HUES6 (cell line): ENCODE data around the gene ZBTB47.

Experiments
- H3K27ac ChIP-seq: 2 replicates; pipeline ENCODE4 v1.7.0; 2013; ENCODE audit warnings: low read depth, mild to moderate bottlenecking, low read length, inconsistent platforms
- H3K27me3 ChIP-seq: 2 replicates; pipeline ENCODE4 v1.6.1; 2013; ENCODE audit warnings: low read length; ENCODE audit not compliant: control insufficient read depth, insufficient read depth
- H3K36me3 ChIP-seq: 2 replicates; pipeline ENCODE4 v1.6.1; 2013; ENCODE audit warnings: low read length; ENCODE audit not compliant: control insufficient read depth, insufficient read depth
- H3K4me1 ChIP-seq: 2 replicates; pipeline ENCODE4 v1.6.1; 2013; ENCODE audit warnings: low read length; ENCODE audit not compliant: control insufficient read depth, insufficient read depth
- H3K4me3 ChIP-seq: 2 replicates; pipeline ENCODE4 v1.5.1; 2013; ENCODE audit warnings: low read depth, low read length
- H3K9ac ChIP-seq: one replicate; pipeline ENCODE4 v1.6.1; 2013; ENCODE audit warnings: mild to moderate bottlenecking, low read length
- H3K9me3 ChIP-seq: 2 replicates; pipeline ENCODE4 v1.6.1; 2013; ENCODE audit warnings: low read depth, low read length; ENCODE audit not compliant: control insufficient read depth, insufficient read depth

ZBTB47 gene

DNA sequence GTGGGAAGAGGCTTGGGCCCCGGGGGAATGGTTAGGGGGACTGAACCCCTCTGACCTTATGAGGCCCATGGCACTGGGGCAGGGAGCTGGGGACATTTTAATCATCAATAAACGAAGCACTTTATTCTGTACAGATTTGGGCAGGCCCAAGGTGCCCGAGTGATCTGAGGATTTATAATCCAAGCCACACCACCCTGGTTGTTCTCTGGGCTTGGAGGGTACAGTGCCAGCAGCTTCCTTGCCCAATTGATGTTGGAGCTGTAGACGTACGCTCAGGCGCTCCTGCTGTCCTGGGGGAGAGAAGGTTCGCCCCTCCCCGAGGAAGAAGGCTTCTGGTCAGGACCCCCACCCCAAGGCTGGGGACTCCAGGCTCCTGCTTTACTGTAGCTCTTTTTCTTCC is 12.5 kb downstream of the ZBTB47 start:
- H3K4me1 ChIP-seq: no peaks in the 10 kb centered on the region
- no peak overlapping the region for H3K27ac ChIP-seq
- no peaks in the 10 kb centered on the region; the same call in 1 of the 2 replicates for H3K27me3 ChIP-seq
- H3K9ac ChIP-seq: no peak overlapping the region
- peaks cover 2% of the 10 kb centered on the region; the same call in 1 of the 2 replicates for H3K36me3 ChIP-seq
- no peak overlapping the region for H3K4me3 ChIP-seq
- H3K9me3 ChIP-seq: peaks cover 4% of the 10 kb centered on the region; the same call in 1 of the 2 replicates

DNA sequence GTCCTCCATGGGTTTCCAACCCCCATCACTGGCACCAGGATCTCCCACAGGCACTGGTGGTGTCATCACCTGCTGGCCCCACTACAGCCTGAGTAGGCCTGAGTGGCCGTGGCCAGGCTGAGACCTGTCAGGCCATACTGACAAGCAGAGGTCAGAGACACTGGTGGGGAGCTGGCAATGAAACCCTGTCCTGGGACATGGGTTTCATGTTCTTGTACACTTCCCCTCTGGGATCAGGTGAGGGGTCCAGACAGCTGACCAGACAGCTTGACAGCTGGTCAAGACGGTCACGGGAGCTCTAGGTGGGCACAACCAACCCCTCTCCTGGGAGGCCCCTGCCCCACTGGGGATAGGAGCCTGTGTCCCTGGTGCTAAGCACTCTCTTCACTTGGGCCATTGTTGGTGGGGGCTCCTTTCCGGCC is 13.1 kb downstream of the ZBTB47 start:
- Histone ChIP-seq H3K27me3 (no peaks in the 10 kb centered on the region; the same call in 1 of the 2 replicates), H3K9me3 (peaks cover 4% of the 10 kb centered on the region; the same call in 1 of the 2 replicates), H3K4me1 (no peaks in the 10 kb centered on the region), H3K4me3 (no peak overlapping the region), H3K36me3 (peaks cover 2% of the 10 kb centered on the region; the same call in 1 of the 2 replicates), H3K27ac (no peak overlapping the region), H3K9ac (no peak overlapping the region)

DNA sequence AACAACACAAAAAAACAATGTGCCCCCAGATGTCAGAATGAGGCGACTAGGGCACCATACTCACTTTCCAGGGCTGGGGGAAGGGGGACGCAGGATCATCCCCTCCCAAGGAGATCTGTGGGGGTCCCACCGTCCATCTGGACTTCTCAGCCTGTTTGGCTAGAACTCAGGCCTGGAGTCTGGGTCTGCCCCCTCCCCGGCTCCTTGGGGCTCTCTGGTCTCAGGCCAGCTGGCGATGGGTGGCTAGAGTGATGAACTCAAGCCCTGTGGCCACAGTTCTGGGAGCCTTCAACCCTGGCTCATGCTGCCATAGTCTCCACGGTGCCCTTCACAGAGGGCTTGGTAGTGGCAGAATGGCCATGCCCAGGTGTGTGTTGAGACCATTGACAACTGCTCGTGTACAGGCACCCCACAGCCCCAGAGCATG is 13.6 kb downstream of the ZBTB47 start:
- H3K4me3 ChIP-seq: no peak overlapping the region
- H3K27me3 ChIP-seq: no peaks in the 10 kb centered on the region; the same call in 1 of the 2 replicates
- no peak overlapping the region for H3K27ac ChIP-seq
- no peaks in the 10 kb centered on the region for H3K4me1 ChIP-seq
- H3K9ac ChIP-seq: no peak overlapping the region
- H3K9me3 ChIP-seq: peaks cover 4% of the 10 kb centered on the region; the same call in 1 of the 2 replicates
- H3K36me3 ChIP-seq: peaks cover 2% of the 10 kb centered on the region; the same call in 1 of the 2 replicates

DNA sequence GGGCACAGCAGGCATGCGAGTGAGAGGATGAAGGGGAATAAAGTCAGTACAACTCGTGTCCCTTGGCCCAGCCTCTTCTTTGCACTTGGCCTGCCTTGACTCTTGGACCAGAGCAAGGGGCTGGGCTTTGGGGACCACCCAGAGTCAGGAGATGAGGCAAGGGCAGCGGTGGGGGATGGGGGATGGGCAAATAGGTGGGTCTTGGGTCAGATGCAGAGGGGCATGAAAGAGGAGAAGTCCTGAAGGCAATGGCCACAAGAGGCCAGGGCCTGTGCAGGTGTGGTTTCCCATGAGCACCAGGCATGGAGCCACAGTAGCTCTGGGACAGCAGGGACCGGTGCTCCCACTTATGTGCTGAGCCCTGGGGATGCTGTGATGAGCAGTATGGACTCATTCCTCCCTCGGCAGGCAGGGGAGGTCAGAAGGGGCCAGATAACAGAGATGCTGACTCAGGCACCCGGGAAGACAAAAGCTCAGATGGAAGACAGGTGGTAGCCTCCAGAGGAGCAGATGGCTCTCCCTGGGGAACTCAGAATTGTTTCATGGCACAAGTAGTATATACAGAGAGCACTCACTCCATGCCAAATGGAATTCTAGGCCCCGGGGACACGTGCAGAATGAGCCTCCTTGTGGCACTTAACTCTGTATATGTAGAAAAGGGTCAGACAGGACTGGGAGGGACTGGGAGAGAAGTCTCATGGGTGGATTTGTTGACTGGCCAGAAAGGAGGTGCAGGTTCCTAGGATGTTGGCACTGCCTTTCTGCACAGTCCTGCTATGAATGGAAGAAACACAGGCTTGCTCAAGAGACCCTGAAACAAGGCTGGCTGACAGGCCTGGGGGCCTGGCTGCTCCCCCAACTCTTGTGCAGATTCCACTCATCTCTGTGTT is 14.3 kb downstream of the ZBTB47 start:
- H3K27me3 ChIP-seq: no peaks in the 10 kb centered on the region; the same call in 1 of the 2 replicates
- no peak overlapping the region for H3K9ac ChIP-seq
- no peak overlapping the region for H3K27ac ChIP-seq
- peaks cover 2% of the 10 kb centered on the region; the same call in 1 of the 2 replicates for H3K36me3 ChIP-seq
- H3K4me1 ChIP-seq: no peaks in the 10 kb centered on the region
- H3K9me3 ChIP-seq: peaks cover 4% of the 10 kb centered on the region; the same call in 1 of the 2 replicates
- H3K4me3 ChIP-seq: no peak overlapping the region

DNA sequence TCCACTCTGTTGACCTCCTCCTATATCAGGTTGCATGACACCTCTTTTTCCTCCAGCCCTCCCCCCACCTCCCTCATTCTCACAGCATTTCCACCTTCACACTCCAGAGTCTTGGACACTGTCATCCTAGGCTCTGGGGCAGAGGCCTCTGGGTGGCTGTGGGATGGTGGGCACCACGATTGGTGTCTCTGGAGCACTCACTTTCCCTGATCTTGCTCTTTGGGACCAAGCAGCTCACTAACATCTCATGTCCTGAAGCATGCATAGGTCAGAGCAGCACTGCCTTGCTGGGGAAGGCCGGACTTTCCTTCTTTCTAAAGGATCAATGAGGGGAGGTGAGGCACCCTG is 14.9 kb downstream of the ZBTB47 start:
- Histone ChIP-seq H3K27me3 (no peaks in the 10 kb centered on the region; the same call in 1 of the 2 replicates), H3K4me1 (no peaks in the 10 kb centered on the region), H3K4me3 (no peak overlapping the region), H3K9me3 (peaks cover 4% of the 10 kb centered on the region; the same call in 1 of the 2 replicates), H3K9ac (no peak overlapping the region), H3K27ac (no peak overlapping the region), H3K36me3 (peaks cover 2% of the 10 kb centered on the region; the same call in 1 of the 2 replicates)

DNA sequence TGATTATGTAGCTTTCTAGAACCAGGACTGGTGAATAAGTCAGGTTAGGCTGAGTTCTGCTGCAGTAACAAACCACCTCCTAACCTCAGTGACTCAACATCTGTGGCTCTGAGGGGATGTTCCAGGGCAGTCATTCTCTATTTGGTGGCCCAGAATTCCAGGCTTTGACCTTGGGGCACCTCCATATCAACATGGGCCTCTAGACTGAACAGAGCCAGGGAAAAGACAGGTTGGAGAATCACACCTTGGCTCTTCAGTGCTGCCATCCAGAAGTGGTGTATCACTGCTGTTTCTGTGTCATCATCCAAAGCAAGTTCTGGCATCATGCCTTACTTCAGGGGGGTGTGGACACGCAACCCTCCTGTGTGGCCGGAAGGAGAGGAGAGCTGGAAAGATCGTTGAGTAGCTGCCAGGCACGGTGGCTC is 15.3 kb downstream of the ZBTB47 start:
- Histone ChIP-seq H3K9me3 (peaks cover 4% of the 10 kb centered on the region; the same call in 1 of the 2 replicates), H3K4me3 (no peak overlapping the region), H3K36me3 (no peaks in the 10 kb centered on the region; the same call in 1 of the 2 replicates), H3K4me1 (no peaks in the 10 kb centered on the region), H3K9ac (no peak overlapping the region), H3K27me3 (no peaks in the 10 kb centered on the region; the same call in 1 of the 2 replicates), H3K27ac (no peak overlapping the region)

DNA sequence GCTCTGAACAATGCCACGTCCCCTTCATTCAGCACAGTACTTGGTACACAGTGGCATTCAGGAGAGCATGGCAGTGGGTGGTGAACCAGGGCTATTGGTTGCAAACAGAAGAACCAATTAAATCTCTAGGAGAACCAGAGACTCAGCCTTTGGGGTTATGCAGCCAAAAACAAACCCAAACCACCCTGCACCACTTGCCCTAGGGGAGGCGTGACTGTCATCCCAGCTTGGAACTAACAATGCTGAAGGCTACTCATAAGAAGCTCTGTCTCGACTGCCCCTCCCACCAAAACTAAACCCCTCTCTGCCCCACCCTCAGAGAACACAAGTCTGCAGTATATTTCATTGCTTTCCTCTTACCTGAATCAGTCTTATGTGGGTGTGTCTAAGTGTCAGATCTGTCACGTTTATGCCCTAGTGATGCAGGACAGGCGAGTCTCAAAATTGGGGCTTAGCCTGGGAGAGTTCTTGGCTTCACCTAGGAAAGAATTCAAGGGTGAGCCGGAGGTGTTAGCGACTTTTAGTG is 16.6 kb downstream of the ZBTB47 start:
- Histone ChIP-seq H3K4me1 (no peaks in the 10 kb centered on the region), H3K4me3 (no peak overlapping the region), H3K9me3 (peaks cover 4% of the 10 kb centered on the region; the same call in 1 of the 2 replicates), H3K36me3 (no peaks in the 10 kb centered on the region), H3K27me3 (no peaks in the 10 kb centered on the region; the same call in 1 of the 2 replicates), H3K27ac (no peak overlapping the region), H3K9ac (no peak overlapping the region)

DNA sequence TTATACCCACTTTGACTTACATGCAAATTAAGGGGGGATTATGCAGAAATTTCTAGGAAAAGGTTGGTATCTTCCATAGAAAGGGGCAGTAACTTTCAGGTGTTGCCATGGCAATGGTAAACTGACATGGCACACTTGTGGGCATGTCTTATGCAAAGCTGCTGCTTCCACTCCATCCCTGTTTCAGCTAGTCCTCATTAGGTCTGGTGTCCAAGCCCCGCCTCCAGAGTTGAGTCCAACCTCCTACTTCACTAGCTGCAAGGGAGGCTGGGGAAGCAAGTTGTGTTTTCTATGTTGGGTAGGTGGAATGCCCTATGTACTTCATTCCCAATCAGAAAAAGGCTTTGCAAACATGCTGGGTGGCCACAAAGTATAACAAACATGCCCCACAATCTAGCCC is 17.2 kb downstream of the ZBTB47 start:
- Histone ChIP-seq H3K27ac (no peak overlapping the region), H3K27me3 (no peaks in the 10 kb centered on the region; the same call in 1 of the 2 replicates), H3K36me3 (no peaks in the 10 kb centered on the region), H3K4me1 (no peaks in the 10 kb centered on the region), H3K9me3 (peaks cover 4% of the 10 kb centered on the region; the same call in 1 of the 2 replicates), H3K4me3 (no peak overlapping the region), H3K9ac (no peak overlapping the region)

DNA sequence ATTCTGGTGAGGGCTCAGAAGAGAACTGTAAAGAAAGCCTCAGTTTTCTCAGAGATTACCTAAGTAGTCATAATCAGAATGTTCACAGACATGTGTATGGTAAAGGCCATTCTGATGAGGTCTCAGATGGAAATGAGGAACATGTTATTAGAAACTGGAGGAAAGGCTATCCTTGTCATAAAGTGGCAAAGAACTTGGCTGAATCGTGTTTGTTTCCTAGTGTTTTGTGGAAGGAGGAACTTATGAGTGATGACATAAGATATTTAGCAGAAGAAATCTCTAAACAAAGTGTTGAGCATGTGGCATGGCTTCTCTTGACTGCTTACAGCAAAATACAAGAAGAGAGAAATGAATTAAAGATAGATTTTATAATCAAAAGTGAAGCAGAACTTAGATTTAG is 19.0 kb downstream of the ZBTB47 start:
- no peak overlapping the region for H3K27ac ChIP-seq
- H3K9ac ChIP-seq: no peak overlapping the region
- H3K36me3 ChIP-seq: no peaks in the 10 kb centered on the region
- H3K27me3 ChIP-seq: no peaks in the 10 kb centered on the region; the same call in 1 of the 2 replicates
- H3K9me3 ChIP-seq: peaks cover 8% of the 10 kb centered on the region
- H3K4me1 ChIP-seq: no peaks in the 10 kb centered on the region
- H3K4me3 ChIP-seq: no peak overlapping the region

DNA sequence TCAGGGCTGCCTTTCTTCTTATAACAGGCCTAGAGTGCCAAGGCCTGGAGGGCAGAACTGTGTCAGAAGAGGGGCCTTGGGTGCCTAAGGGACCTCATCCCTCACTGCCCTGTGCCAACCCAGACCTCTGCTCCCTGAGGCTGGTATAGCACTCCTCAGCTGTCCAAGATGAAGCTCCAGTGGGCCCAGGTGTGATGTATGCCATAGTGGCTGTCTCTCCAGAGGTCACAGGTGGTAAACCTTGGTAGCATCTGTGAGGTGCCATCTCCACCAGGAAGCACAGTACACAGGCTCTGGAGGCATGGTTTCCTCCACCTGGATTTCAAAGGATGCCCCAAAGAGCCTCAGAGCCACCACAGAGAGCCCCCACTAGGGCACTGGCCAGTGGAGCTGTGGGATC is 19.6 kb downstream of the ZBTB47 start:
- H3K9ac ChIP-seq: no peak overlapping the region
- H3K36me3 ChIP-seq: no peaks in the 10 kb centered on the region
- peaks cover 8% of the 10 kb centered on the region for H3K9me3 ChIP-seq
- no peaks in the 10 kb centered on the region; the same call in 1 of the 2 replicates for H3K27me3 ChIP-seq
- H3K4me3 ChIP-seq: no peak overlapping the region
- no peaks in the 10 kb centered on the region for H3K4me1 ChIP-seq
- H3K27ac ChIP-seq: no peak overlapping the region

DNA sequence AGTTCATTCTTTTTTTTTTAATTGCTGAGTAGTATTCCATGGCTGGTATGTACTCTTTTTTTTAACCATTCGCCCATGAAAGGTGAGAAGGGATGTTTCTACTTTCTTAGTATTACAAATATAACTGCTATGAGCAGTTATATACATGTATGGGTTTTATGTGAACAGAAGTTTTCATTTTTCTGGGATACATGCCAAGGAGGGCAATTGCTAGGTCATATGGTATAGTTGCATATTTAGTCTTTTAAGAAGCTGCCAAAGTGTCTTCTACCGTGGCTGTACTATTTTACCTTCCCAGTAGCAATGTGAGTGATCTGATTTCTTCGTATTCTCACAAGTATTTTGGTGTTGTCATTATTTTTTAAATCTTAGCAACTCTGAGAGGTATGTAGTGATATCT is 20.6 kb downstream of the ZBTB47 start:
- no peak overlapping the region for H3K9ac ChIP-seq
- H3K4me1 ChIP-seq: no peaks in the 10 kb centered on the region
- H3K27me3 ChIP-seq: no peaks in the 10 kb centered on the region; the same call in 1 of the 2 replicates
- no peak overlapping the region for H3K27ac ChIP-seq
- H3K9me3 ChIP-seq: peaks cover 8% of the 10 kb centered on the region
- no peaks in the 10 kb centered on the region for H3K36me3 ChIP-seq
- no peak overlapping the region for H3K4me3 ChIP-seq
